Activated CD4-positive, alpha-beta T cell treated with anti-CD3 and anti-CD28 coated beads, Interleukin-2, Interleukin-4, amounts not matched to agents 100 ng/mL and 50 ng/mL, durations not matched to agents 16 hours and 8 hours (primary cell): ENCODE measurements around the gene RAB34.
"Not testable (repeated sequence)": the region's sequence is repeated elsewhere in the genome, so short reads cannot be mapped to it uniquely, and the experiment has no call there.

Source experiments
- DNase-seq: peaks from one replicate; pipeline ENCODE4 v3.0.0-alpha.2; 2020; ENCODE audit warnings: low spot score

Gene RAB34

GRCh38 chr17:28728364-28729200 is 10.9 kb upstream of the RAB34 start, which contains the start of gene NEK8:
Gene NEK8 (plus strand): TSS chr17:28728788. CDS start chr17:28728814, 26 bp downstream.
- peak; percentile 98 for DNase-seq

DNA sequence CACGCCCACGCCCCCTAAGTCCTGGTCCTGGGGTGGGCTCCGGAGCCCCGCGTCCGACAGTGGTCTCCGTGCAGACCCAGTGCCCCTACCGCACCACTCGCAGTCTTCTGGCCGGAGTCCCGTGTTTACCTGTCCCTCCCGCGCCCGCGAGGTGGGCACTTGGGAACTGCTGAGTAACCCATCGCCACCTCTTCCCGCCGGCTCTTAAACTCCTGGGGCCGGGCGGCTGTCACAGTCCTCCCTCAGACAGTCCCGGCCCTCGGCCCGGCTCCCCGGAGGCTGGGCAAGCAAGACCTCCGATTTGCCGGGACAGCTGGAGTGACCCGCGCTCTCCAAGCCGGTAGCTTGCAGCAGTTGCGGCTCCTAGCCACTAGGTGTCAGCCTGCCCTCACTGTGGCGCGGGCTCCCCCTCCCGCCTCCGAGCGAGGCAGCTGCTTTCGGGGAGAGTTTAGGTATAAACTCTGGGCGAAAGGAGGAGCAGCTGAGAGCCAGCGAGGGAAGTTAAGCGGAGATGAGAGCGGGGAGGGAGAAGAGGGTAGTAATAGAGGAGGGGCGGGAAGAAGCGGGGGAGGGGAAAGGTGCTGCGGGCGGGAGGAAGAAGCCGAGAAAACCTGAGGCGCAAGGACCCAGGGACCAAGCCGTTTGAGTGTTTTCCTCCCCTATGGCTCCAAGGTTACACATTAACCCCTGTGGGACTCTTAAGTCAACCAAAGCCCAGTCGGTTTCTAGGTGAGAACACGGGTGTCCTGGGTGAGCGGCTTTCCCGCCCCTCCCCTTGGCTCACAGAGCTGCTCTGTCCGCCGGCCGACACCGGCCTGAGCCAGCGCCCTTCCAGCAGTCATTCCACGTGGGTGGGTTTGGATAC is 9.2 kb upstream of the RAB34 start:
- peak; percentile 97 for DNase-seq

DNA sequence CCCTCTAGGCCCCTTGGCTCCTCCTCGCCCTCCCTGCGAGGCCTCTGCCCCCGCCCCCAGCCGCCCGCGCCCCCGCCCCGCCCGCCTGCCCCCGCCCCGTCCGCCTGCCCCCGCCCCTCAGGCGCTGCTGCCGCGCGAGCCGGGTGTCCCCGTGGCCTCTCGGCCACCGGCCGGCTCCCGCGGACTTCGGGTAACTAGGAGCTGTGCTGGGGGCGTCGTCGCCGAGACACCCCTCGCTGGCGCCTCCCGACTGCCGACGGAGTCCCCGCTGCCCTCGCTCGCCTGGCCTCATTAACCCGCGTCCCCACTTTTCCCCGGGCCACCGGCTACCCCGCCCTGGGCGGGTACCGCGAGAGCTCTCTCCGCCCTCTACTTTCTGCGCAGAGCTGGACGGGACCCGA is 8.6 kb upstream of the RAB34 start, which contains the start of gene TLCD1:
TSS of gene TLCD1 (minus strand) at position 8 of the 401 bp plus-strand sequence. CDS start 136 bp downstream, outside the sequence.
- DNase-seq, result peak; percentile 76

DNA sequence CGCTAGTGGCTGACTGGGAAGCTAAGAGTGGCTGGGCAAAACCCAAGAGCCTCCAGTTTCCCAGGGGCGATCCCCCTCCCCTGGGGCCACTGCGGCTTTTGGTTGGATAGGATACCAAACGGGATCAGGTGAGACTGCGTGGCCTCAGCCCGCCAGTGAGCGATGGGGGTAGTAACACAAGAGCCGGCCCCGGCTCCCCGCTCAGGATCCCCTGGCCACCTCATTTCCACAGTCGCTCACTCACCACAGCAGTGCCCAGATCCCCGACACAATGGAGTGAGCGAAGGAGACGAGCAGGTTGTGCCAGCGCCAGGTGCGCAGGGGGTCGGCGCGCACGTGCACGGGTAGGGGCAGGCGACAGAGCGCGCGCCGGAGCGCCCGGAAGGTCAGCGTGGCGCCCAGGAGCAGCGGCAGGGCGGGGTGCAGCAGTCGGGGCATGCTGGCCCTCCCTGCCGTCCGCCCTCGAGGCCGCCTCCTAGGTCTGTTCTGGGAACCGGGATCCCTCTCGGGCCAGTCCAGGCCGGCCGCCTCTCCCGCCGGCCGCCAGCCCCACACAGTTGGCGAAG is 8.1 kb upstream of the RAB34 start:
- peak; percentile 74 for DNase-seq

GRCh38 chr17:28725166-28725659 is 7.5 kb upstream of the RAB34 start:
- peak; percentile 47 for DNase-seq

DNA sequence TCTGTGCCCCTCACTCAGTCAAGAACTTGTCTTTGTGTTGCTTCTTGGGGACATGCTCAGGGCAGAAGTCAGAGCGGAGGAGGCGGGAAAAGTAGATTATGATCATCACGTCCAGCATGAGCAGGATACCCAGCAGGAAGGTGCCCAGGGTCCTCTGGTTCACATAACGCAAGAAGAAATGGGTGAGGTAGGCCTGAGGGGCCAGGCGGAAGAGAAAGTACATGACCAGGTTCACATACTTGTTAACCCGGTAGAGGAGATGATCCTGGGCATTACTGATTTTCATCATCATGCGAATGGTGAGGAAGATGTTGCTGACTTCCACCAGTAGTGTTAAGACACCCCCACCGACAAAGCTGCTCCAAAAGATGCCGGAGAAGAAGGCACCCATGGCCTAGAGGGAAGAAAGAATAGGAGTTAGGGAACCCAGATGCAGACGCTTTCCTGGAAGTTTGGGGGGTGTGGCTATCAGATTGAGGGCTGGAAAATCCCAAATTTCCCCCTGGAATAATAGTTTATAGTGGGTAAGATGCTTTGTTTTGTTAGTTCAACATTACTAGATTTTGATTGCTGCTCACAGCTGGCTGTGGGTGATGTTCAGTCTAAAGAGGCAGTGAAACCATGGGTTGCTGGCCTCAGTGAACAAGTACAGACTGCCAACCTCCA is 7.0 kb upstream of the RAB34 start:
- DNase-seq, result peak; percentile 38

DNA sequence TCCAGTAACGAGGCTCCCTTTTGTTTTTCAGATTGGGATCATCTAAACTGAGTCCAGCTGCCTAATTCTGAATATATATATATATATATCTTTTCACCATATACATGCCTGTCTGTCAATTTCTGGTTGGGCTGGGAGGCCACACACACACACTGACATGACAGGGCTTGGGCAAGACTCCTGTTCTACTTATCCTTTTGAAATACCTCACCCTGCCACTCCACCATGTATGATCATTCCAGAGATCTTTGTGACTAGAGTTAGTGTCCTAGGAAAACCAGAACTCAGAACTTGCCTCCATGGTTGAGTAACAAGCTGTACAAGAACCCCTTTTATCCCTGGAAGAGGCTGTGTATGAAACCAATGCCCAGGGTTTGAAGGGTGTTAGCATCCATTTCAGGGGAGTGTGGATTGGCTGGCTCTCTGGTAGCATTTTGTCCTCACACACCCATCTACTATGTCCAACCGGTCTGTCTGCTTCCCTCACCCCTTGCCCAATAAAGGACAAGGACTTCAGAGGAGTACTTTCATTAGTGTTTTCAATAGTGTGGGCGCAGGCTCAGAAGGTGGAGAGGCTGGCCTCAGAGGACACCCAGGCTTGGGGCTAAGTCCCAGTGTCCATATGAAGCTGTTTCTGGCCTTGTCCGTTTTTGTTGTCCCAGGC is 6.3 kb upstream of the RAB34 start:
- DNase-seq, result not testable (repeated sequence)

DNA sequence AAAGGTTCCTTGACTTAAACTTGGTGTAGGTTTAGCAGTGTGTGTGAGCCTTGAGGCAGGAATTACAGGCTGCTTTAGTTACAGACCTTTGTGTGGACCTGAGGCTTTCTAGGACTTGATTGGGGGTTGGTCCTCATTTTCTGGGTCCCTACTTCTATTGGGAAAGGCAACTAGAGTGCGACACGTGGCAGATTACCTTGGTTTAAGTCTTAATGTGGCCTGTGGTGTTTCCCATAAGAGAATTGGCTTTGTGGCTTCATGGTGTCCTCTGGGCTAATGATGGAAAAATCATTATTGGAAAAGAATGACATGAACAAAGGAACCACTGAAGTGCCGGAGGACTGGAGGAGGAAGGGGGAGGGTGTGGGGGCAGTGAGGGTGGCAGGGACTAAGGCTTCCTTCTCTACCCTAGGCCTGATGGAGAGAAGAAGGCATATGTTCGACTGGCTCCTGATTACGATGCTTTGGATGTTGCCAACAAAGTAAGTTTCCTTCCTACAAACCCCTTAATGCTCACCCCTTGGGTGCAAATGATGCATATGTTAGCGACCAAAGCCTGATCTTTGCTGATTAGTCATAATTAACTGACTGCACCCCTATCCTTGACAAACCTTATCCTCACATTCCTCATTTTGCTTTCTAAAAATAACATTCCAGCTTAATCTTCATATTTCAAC is 5.6 kb upstream of the RAB34 start:
- no peak for DNase-seq

DNA sequence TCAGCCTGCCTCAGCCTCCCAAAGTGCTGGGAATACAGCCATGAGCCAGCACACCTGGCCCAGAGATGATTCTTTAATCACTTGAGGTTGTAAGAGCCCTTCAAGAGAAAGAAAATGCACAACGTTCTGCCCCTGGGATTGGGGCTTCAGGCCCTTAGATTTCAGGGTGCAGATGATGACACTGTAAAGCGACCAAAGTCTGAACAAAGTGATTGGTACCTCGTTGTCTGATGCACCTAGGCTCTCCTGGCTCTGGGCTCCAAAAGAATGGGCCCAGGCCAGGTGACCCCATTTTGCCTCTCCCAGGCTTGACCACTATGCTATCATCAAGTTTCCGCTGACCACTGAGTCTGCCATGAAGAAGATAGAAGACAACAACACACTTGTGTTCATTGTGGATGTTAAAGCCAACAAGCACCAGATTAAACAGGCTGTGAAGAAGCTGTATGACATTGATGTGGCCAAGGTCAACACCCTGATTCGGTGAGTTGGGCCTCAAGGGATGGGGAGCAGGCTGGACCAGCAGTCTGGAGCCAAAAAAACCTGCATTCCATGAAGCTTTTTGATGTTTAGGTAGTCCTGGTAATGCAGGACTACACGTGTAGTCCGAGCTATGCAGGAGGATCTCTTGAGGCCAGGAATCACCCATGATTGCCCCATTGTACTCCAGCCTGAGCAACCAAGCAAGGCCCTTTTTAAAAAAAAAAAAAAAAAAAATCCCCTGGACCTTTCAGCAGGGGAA is 4.9 kb upstream of the RAB34 start:
- no peak for DNase-seq

DNA sequence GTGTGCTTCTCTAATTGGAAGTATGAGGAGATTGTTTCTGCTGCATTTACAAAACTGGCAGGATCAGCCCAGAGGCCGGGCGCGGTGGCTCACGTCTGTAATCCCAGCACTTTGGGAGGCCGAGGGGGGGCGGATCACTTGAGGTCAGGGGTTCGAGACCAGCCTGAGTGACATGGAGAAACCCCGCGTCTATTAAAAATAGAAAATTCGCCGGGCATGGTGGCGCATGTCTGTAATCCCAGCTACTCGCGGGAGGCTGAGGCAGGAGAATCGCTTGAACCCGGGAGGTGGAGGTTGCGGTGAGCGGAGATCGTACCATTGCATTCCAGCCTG is 3.3 kb upstream of the RAB34 start:
- not testable (repeated sequence) for DNase-seq

DNA sequence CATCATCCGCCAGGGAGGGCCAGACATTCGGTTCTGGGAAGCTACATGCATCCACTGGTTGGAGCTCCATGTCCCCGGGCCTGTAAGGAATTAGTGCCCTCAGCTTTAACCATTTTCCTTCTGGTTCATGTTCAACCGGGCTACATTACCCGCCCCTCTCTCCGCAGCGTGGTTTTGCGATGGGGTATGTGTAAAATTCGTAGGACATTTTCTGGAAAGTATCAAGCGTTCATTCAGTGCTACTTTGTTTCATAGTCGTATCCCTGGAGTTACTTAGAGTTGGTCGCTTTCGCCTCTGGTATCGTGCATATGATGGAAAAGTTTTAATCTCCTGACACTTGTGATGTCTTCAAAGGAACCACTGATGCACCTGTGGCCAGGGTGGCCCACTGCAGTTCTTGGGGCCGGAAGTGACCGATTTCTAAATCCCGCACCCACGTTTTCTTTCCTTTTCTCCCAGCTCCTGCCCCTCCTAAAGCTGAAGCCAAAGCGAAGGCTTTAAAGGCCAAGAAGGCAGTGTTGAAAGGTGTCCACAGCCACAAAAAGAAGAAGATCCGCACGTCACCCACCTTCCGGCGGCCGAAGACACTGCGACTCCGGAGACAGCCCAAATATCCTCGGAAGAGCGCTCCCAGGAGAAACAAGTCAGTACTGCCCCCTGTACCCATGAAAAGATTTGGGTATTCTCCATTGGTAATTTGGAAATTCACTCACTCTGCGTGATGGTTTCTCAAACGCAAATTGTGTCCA is 2.8 kb upstream of the RAB34 start:
- DNase-seq, result peak; percentile 56

DNA sequence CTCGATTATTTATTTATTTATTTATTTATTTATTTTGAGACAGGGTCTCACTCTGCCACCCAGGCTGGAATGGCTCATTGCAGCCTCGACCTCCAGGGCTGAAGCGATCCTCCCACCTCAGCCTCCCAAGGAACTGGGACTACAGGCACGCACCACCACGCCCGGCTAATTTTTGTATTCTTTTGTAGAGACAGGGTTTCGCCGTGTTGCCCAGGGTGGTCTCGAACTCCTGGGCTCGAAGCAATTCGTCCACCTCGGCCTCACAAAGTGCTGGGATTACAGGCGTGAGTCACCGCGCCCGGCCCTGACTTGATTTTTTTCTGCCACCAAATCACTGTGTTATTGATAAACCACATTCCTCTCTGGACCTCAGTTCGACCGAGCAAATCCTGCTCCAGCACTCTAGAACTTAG is 1.4 kb upstream of the RAB34 start:
- peak; percentile 25 for DNase-seq

- no peak for DNase-seq
Measured at GRCh38 chr17:28718333-28719020, 809 bp upstream of the RAB34 start.

- DNase-seq, result no peak
Measured at GRCh38 chr17:28716740-28717577, 709 bp downstream of the RAB34 start.

DNA sequence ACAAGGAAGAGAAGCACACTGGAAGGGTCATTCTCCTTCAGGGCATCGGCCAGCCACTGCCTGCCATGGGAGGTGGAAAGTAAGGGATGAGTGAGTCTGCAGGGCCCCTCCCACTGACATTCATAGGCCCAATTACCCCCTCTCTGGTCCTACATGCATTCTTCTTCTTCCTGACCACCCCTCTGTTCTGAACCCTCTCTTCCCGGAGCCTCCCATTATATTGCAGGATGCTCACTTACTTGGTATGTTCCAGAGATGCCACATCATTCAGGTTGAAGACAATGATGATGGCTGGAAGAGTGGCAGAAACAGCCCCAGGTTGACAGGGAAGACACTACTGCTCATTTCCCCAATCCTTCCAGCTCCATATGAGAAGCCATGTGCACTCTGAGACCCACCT is 2.5 kb downstream of the RAB34 start:
- no peak for DNase-seq

GRCh38 chr17:28714281-28714680 is 3.4 kb downstream of the RAB34 start:
- DNase-seq, result no peak

- DNase-seq, result no peak
Measured at GRCh38 chr17:28712705-28713415, 4.8 kb downstream of the RAB34 start.
